Panc1 (cell line): ENCODE data around the gene MACO1. TPM values are rescaled to one million over a fixed set of nuclear protein-coding genes. Genes with fewer than 3 reads are reported as not detected.

Experiments used
- ATAC-seq: fragments of 200-7000 bp; cut with Tn5 transposase; 2 replicates; pipeline ENCODE4 v1.9.1; 2020; ENCODE audit warnings: mild to moderate bottlenecking, moderate library complexity
- BruUV-seq: library from RNA; stranded (reverse); fragments of 400-500 nt; replicated peaks from 2 replicates; lab custom pipeline; 2021; lab: Mats Ljungman, UMichigan
- CTCF ChIA-PET: fragments of 300-600 bp; sonication (Branson Sonifier 250); formaldehyde crosslinking; loops from one replicate; lab custom pipeline; 2022; ENCODE audit warnings: antibody characterized with exemption; lab: Charles Lee
- POLR2A ChIA-PET: fragments of 300-600 bp; sonication (Branson Sonifier 250); formaldehyde crosslinking; loops from one replicate; lab custom pipeline; 2022; ENCODE audit warnings: antibody characterized with exemption; lab: Charles Lee
- DNase-seq: peaks from one replicate; pipeline ENCODE4 v3.0.0-alpha.2; 2010; ENCODE audit warnings: low read depth, low spot score
- H3K27ac ChIP-seq: 2 replicates; pipeline ENCODE4 v1.5.1; 2011; ENCODE audit warnings: mild to moderate bottlenecking, low read length, inconsistent platforms
- H3K27me3 ChIP-seq: fragments of 200-500 bp; sonication (Bioruptor generic); 2 replicates; pipeline ENCODE4 v1.6.0; 2014; ENCODE audit warnings: low read length, inconsistent platforms; ENCODE audit not compliant: control insufficient read depth, insufficient read depth
- H3K36me3 ChIP-seq: fragments of 200-500 bp; sonication (Bioruptor generic); 2 replicates; pipeline ENCODE4 v1.5.1; 2014; ENCODE audit warnings: inconsistent platforms, mild to moderate bottlenecking, low read length, moderate library complexity; ENCODE audit not compliant: control insufficient read depth, insufficient read depth
- H3K4me1 ChIP-seq: 2 replicates; pipeline ENCODE4 v1.5.1; 2011; ENCODE audit warnings: inconsistent platforms, mild to moderate bottlenecking, low read length, moderate library complexity; ENCODE audit not compliant: control insufficient read depth, insufficient read depth
- H3K4me3 ChIP-seq, 2 experiments: 2 replicates each; pipeline ENCODE4 v1.5.1; 2011 to 2012; ENCODE audit warnings: low read depth in 2 of 2, low read length in 2 of 2, mild to moderate bottlenecking in 2 of 2, inconsistent platforms in 1 of 2, moderate library complexity in 1 of 2
- H3K9me3 ChIP-seq: fragments of 200-500 bp; sonication (Bioruptor generic); 2 replicates; pipeline ENCODE4 v1.5.1; 2014; ENCODE audit warnings: low read depth, mild to moderate bottlenecking, inconsistent platforms, low read length, moderate library complexity; ENCODE audit not compliant: control insufficient read depth, insufficient read depth
- CTCF ChIP-seq: fragments of 450-650 bp; IDR thresholded peaks from 2 replicates; pipeline ENCODE4 v1.5.1; 2017; ENCODE audit warnings: mild to moderate bottlenecking
- POLR2AphosphoS5 ChIP-seq: IDR thresholded peaks from 2 replicates; pipeline ENCODE4 v1.6.1; 2012; ENCODE audit warnings: mild to moderate bottlenecking, low read depth, low read length, moderate library complexity
- REST ChIP-seq, 2 experiments: IDR thresholded peaks; 2 replicates each; pipeline ENCODE4 v1.6.1; 2011 to 2012; ENCODE audit warnings: low read depth in 2 of 2, control low read depth in 1 of 2, low read length in 1 of 2, mild to moderate bottlenecking in 1 of 2, moderate library complexity in 1 of 2; ENCODE audit not compliant: insufficient read depth in 1 of 2
- SIN3A ChIP-seq: IDR thresholded peaks from 2 replicates; pipeline ENCODE4 v1.6.1; 2012; ENCODE audit warnings: low read depth, mild to moderate bottlenecking, low read length, moderate library complexity, borderline replicate concordance; ENCODE audit not compliant: insufficient read depth
- TCF7L2 ChIP-seq: IDR thresholded peaks from 2 replicates; pipeline ENCODE4 v1.6.1; 2011; ENCODE audit warnings: mild to moderate bottlenecking, low read depth, low read length, inconsistent platforms
- in situ Hi-C: cut with HindIII; loops from 2 replicates; pipeline ENCODE4 v1.10.0; 2016; ENCODE audit warnings: low sequenced_read_pairs, low pct_unique_long_range_greater_than_20kb
- intact Hi-C: fragments of 100-400 bp; cut with micrococcal nuclease; formaldehyde crosslinking; loops from one replicate; pipeline ENCODE4 v1.10.0; 2022; ENCODE audit not compliant: unreplicated experiment
- total RNA-seq: library from RNA; stranded (reverse); gene quantifications from one replicate; pipeline ENCODE4 v1.2.1, GENCODE V29; 2021; ENCODE audit not compliant: unreplicated experiment

MACO1 gene
- total RNA-seq, 1 experiment from 2014 or later: 16.5 TPM

- H3K4me1 ChIP-seq: no peaks in the 10 kb centered on the region
- POLR2A ChIA-PET: no interaction called here
- no TSS peak for BruUV-seq
- no peak for DNase-seq
- H3K9me3 ChIP-seq: no peaks in the 10 kb centered on the region
- CTCF ChIA-PET: no interaction called here
- TF ChIP-seq SIN3A (no peak), POLR2AphosphoS5 (no peak), CTCF (no peak), REST (IDR thresholded peaks at IDR 0.05; ENCODE audit: insufficient read depth in 1 of 2, low read depth in 2 of 2, low read length in 1 of 2) (no peak), TCF7L2 (no peak)
- intact Hi-C loops (no loop called here), in situ Hi-C loops (no loop called here)
- no peak overlapping the region for H3K4me3 ChIP-seq
- H3K27ac ChIP-seq: no peak overlapping the region
- H3K27me3 ChIP-seq: no peaks in the 10 kb centered on the region
- no peaks in the 10 kb centered on the region for H3K36me3 ChIP-seq
- no peak for ATAC-seq
These were observed 51.5 kb downstream of the MACO1 start for GRCh38 chr1:25482211-25482610.

- Histone ChIP-seq H3K27me3 (no peaks in the 10 kb centered on the region), H3K36me3 (no peaks in the 10 kb centered on the region), H3K27ac (no peak overlapping the region), H3K4me3 (no peak overlapping the region), H3K4me1 (no peaks in the 10 kb centered on the region), H3K9me3 (no peaks in the 10 kb centered on the region)
- ChIA-PET POLR2A (no interaction called here), CTCF (no interaction called here)
- TF ChIP-seq CTCF: no peak
- intact Hi-C loops: no loop called here
- in situ Hi-C loops: no loop called here
- DNase-seq: no peak
- BruUV-seq: no TSS peak
- ATAC-seq: no peak
These were observed 53.4 kb downstream of the MACO1 start for GRCh38 chr1:25484096-25484495.

- Histone ChIP-seq H3K27ac (no peak overlapping the region), H3K36me3 (no peaks in the 10 kb centered on the region), H3K4me1 (no peaks in the 10 kb centered on the region), H3K27me3 (no peaks in the 10 kb centered on the region), H3K9me3 (no peaks in the 10 kb centered on the region), H3K4me3 (no peak overlapping the region)
- DNase-seq (no peak), ATAC-seq (no peak)
- POLR2A ChIA-PET: no interaction called here
- intact Hi-C loops: no loop called here
- no TSS peak for BruUV-seq
- CTCF ChIA-PET: no interaction called here
- in situ Hi-C loops: no loop called here
- TF ChIP-seq REST (IDR thresholded peaks at IDR 0.05; ENCODE audit: insufficient read depth in 1 of 2, low read depth in 2 of 2, low read length in 1 of 2) (no peak), TCF7L2 (no peak), SIN3A (no peak), CTCF (no peak), POLR2AphosphoS5 (no peak)
These were observed 53.8 kb downstream of the MACO1 start for GRCh38 chr1:25484533-25484932.
